LoVo (cell line): ENCODE data around the gene MINDY2.
"Not testable (repeated sequence)": the region's sequence is repeated elsewhere in the genome, so short reads cannot be mapped to it uniquely, and the experiment has no call there.

Experiments
- DNase-seq: peaks from one replicate; pipeline ENCODE4 v3.0.0-alpha.2; 2016; ENCODE audit warnings: low spot score

MINDY2 gene

GRCh38 chr15:58752716-58753115, 18.4 kb upstream of the MINDY2 start:
- no peak for DNase-seq

GRCh38 chr15:58755350-58755749, 15.8 kb upstream of the MINDY2 start:
- DNase-seq = no peak

- DNase-seq = peak; percentile 43
These were observed 15.1 kb upstream of the MINDY2 start for GRCh38 chr15:58755956-58756355.

- DNase-seq = no peak
These were observed 13.0 kb upstream of the MINDY2 start for GRCh38 chr15:58758141-58758540.

GRCh38 chr15:58760385-58761009, 10.6 kb upstream of the MINDY2 start:
- no peak for DNase-seq

- no peak for DNase-seq
These were observed 10.1 kb upstream of the MINDY2 start for GRCh38 chr15:58761010-58761388.

GRCh38 chr15:58762285-58762684, 8.8 kb upstream of the MINDY2 start:
- no peak for DNase-seq

- no peak for DNase-seq
These were observed 8.4 kb upstream of the MINDY2 start for GRCh38 chr15:58762731-58763130.

- no peak for DNase-seq
These were observed 6.6 kb upstream of the MINDY2 start for GRCh38 chr15:58764468-58764867.

GRCh38 chr15:58766290-58766689, 4.8 kb upstream of the MINDY2 start:
- DNase-seq = no peak

GRCh38 chr15:58768601-58769004, 2.5 kb upstream of the MINDY2 start:
- DNase-seq = not testable (repeated sequence)

- DNase-seq = no peak
These were observed 614 bp upstream of the MINDY2 start for GRCh38 chr15:58770519-58770856.

GRCh38 chr15:58771621-58772250, 634 bp downstream of the MINDY2 start:
- peak; percentile 42 for DNase-seq

- no peak for DNase-seq
These were observed 1.9 kb downstream of the MINDY2 start for GRCh38 chr15:58773024-58773423.

- no peak for DNase-seq
These were observed 4.3 kb downstream of the MINDY2 start for GRCh38 chr15:58775402-58775801.

GRCh38 chr15:58777107-58777506, 6.0 kb downstream of the MINDY2 start:
- DNase-seq = no peak

- DNase-seq = no peak
These were observed 8.5 kb downstream of the MINDY2 start for GRCh38 chr15:58779554-58779953.

GRCh38 chr15:58785355-58785754, 14.3 kb downstream of the MINDY2 start:
- DNase-seq = no peak

GRCh38 chr15:58788056-58788710, 17.1 kb downstream of the MINDY2 start:
- no peak for DNase-seq

GRCh38 chr15:58793862-58794261, 22.8 kb downstream of the MINDY2 start:
- no peak for DNase-seq

GRCh38 chr15:58795825-58796224, 24.7 kb downstream of the MINDY2 start:
- DNase-seq = no peak

GRCh38 chr15:58797505-58797904, 26.4 kb downstream of the MINDY2 start:
- no peak for DNase-seq

GRCh38 chr15:58805095-58805494, 34.0 kb downstream of the MINDY2 start:
- DNase-seq = no peak

GRCh38 chr15:58823267-58823666, 52.2 kb downstream of the MINDY2 start:
- DNase-seq = not testable (repeated sequence)
